ENCODE data around the gene MAPKBP1.

DNA sequence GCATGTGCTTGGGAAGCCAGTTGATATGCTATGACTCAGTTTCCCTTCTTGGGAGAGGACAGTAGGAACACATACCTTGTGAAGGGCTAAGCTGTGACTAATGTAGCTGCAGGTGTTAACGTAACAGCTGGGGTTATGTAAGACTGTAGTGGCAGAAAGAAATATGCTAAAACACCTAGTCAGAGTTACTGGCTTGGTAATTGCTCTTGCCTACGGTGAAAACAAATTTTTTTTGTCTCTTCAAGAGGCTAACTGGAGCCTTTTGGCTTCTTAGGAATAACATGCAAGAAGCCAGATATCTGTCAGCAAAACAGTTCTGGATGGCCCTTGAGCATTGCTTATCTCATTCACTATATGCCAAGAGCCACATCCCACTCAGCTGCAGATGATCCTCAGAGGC lies 1.4 kb downstream of the MAPKBP1 start:
- TF ChIP-seq FOXK1 (CRISPR knock-in tag; IDR thresholded peaks at IDR 0.05) (no peak), ETV6 (CRISPR knock-in tag; IDR thresholded peaks at IDR 0.05) (no peak), NFATC4 (CRISPR knock-in tag; IDR thresholded peaks at IDR 0.05) (no peak), ZNF281 (CRISPR knock-in tag; IDR thresholded peaks at IDR 0.05) (no peak), ESRRA (CRISPR knock-in tag; IDR thresholded peaks at IDR 0.05; ENCODE audit: borderline replicate concordance) (no peak), USF1 (CRISPR knock-in tag; IDR thresholded peaks at IDR 0.05) (no peak), MAX (CRISPR knock-in tag; IDR thresholded peaks at IDR 0.05) (no peak), E2F4 (CRISPR knock-in tag; IDR thresholded peaks at IDR 0.05; ENCODE audit: borderline replicate concordance, low read depth) (no peak), FOXP1 (CRISPR knock-in tag; IDR thresholded peaks at IDR 0.05; ENCODE audit: borderline replicate concordance) (no peak), GABPB1 (CRISPR knock-in tag; IDR thresholded peaks at IDR 0.05) (no peak)
- TF ChIP-seq, protein P1, sequence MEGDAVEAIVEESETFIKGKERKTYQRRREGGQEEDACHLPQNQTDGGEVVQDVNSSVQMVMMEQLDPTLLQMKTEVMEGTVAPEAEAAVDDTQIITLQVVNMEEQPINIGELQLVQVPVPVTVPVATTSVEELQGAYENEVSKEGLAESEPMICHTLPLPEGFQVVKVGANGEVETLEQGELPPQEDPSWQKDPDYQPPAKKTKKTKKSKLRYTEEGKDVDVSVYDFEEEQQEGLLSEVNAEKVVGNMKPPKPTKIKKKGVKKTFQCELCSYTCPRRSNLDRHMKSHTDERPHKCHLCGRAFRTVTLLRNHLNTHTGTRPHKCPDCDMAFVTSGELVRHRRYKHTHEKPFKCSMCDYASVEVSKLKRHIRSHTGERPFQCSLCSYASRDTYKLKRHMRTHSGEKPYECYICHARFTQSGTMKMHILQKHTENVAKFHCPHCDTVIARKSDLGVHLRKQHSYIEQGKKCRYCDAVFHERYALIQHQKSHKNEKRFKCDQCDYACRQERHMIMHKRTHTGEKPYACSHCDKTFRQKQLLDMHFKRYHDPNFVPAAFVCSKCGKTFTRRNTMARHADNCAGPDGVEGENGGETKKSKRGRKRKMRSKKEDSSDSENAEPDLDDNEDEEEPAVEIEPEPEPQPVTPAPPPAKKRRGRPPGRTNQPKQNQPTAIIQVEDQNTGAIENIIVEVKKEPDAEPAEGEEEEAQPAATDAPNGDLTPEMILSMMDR (IDR thresholded peaks at IDR 0.05) = no peak
- TF ChIP-seq, protein P2, sequence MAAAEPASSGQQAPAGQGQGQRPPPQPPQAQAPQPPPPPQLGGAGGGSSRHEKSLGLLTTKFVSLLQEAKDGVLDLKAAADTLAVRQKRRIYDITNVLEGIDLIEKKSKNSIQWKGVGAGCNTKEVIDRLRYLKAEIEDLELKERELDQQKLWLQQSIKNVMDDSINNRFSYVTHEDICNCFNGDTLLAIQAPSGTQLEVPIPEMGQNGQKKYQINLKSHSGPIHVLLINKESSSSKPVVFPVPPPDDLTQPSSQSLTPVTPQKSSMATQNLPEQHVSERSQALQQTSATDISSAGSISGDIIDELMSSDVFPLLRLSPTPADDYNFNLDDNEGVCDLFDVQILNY (CRISPR knock-in tag; IDR thresholded peaks at IDR 0.05) = no peak
- TF ChIP-seq, protein P3, sequence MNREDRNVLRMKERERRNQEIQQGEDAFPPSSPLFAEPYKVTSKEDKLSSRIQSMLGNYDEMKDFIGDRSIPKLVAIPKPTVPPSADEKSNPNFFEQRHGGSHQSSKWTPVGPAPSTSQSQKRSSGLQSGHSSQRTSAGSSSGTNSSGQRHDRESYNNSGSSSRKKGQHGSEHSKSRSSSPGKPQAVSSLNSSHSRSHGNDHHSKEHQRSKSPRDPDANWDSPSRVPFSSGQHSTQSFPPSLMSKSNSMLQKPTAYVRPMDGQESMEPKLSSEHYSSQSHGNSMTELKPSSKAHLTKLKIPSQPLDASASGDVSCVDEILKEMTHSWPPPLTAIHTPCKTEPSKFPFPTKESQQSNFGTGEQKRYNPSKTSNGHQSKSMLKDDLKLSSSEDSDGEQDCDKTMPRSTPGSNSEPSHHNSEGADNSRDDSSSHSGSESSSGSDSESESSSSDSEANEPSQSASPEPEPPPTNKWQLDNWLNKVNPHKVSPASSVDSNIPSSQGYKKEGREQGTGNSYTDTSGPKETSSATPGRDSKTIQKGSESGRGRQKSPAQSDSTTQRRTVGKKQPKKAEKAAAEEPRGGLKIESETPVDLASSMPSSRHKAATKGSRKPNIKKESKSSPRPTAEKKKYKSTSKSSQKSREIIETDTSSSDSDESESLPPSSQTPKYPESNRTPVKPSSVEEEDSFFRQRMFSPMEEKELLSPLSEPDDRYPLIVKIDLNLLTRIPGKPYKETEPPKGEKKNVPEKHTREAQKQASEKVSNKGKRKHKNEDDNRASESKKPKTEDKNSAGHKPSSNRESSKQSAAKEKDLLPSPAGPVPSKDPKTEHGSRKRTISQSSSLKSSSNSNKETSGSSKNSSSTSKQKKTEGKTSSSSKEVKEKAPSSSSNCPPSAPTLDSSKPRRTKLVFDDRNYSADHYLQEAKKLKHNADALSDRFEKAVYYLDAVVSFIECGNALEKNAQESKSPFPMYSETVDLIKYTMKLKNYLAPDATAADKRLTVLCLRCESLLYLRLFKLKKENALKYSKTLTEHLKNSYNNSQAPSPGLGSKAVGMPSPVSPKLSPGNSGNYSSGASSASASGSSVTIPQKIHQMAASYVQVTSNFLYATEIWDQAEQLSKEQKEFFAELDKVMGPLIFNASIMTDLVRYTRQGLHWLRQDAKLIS (CRISPR knock-in tag; IDR thresholded peaks at IDR 0.05; ENCODE audit: borderline replicate concordance) = no peak
- TF ChIP-seq, protein P4, sequence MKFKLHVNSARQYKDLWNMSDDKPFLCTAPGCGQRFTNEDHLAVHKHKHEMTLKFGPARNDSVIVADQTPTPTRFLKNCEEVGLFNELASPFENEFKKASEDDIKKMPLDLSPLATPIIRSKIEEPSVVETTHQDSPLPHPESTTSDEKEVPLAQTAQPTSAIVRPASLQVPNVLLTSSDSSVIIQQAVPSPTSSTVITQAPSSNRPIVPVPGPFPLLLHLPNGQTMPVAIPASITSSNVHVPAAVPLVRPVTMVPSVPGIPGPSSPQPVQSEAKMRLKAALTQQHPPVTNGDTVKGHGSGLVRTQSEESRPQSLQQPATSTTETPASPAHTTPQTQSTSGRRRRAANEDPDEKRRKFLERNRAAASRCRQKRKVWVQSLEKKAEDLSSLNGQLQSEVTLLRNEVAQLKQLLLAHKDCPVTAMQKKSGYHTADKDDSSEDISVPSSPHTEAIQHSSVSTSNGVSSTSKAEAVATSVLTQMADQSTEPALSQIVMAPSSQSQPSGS (CRISPR knock-in tag; IDR thresholded peaks at IDR 0.05; ENCODE audit: borderline replicate concordance, low read depth) = no peak

All from WTC11 (cell line).